Lower lobe of right lung (tissue), 2 donors: ENCODE results near the gene DRAP1. TPM values are rescaled to one million over a fixed set of nuclear protein-coding genes. Genes with fewer than 3 reads are reported as not detected.

Experiments used
- ATAC-seq, 2 donors: fragments of 200-7000 bp; cut with Tn5 transposase; one replicate each; pipeline ENCODE4 v1.9.1; 2020 to 2022; ENCODE audit warnings: mild to moderate bottlenecking in 2 of 2, moderate library complexity in 2 of 2
- DNase-seq: peaks from one replicate; pipeline ENCODE4 v3.0.0-alpha.2; 2020
- H3K27ac ChIP-seq: fragments of 200-600 bp; one replicate; pipeline ENCODE4 v1.8.0; 2022
- H3K27me3 ChIP-seq: fragments of 200-600 bp; one replicate; pipeline ENCODE4 v1.8.0; 2022; ENCODE audit warnings: low read depth
- H3K36me3 ChIP-seq: fragments of 200-600 bp; one replicate; pipeline ENCODE4 v1.8.0; 2022; ENCODE audit warnings: mild to moderate bottlenecking
- H3K4me1 ChIP-seq: fragments of 200-600 bp; one replicate; pipeline ENCODE4 v1.8.0; 2022
- H3K4me3 ChIP-seq: fragments of 200-600 bp; one replicate; pipeline ENCODE4 v1.8.0; 2022; ENCODE audit warnings: mild to moderate bottlenecking
- H3K9me3 ChIP-seq: fragments of 200-600 bp; one replicate; pipeline ENCODE4 v1.8.0; 2022
- CTCF ChIP-seq: fragments of 200-600 bp; IDR thresholded peaks from one replicate; pipeline ENCODE4 v1.8.0; 2022; ENCODE audit warnings: antibody characterized with exemption, mild to moderate bottlenecking
- intact Hi-C: fragments of 100-400 bp; cut with DNase I; formaldehyde crosslinking; loops from one replicate; pipeline ENCODE4 v1.11.0; 2022
- total RNA-seq: library from RNA; stranded (reverse); fragmentation: NEBNext Ultra II Directional; extraction: Animal tissue kit (Norgen Biotek cat#: 25700); gene quantifications from one replicate; pipeline ENCODE4 v1.2.1, GENCODE V29; 2021
- donor health status: DM: no; HTN: yes; CAD: no; lungs with severe emphysema.

DRAP1 gene
- total RNA-seq, 1 donor from 2014 or later, result 63.3 TPM

- Histone ChIP-seq H3K27me3 (no peaks in the 10 kb centered on the region), H3K4me1 (peaks cover 25% of the 10 kb centered on the region), H3K27ac (peak within 1 kb of the TSS; percentile 53), H3K9me3 (no peaks in the 10 kb centered on the region), H3K4me3 (peak within 1 kb of the TSS; percentile 64), H3K36me3 (no peaks in the 10 kb centered on the region)
- TF ChIP-seq CTCF, result no peak
- intact Hi-C loops, result no loop called here
- ATAC-seq, result peak; percentile 95
- peak; percentile 96 for DNase-seq
Measured at GRCh38 chr11:65900125-65900898, 18.9 kb upstream of the DRAP1 start, which contains the start of gene FOSL1. TSS of gene FOSL1 (minus strand) at chr11:65900388. CDS start at chr11:65900339, 49 bp downstream.

GRCh38 chr11:65900899-65901180 is 18.4 kb upstream of the DRAP1 start:
- intact Hi-C loops, result no loop called here
- no peaks in the 10 kb centered on the region for H3K27me3 ChIP-seq
- DNase-seq, result no peak
- ATAC-seq, result no peak
- H3K27ac ChIP-seq, result peak overlapping the region; percentile 53
- H3K4me1 ChIP-seq, result peaks cover 25% of the 10 kb centered on the region
- no peaks in the 10 kb centered on the region for H3K9me3 ChIP-seq
- no peak for TF ChIP-seq CTCF
- H3K36me3 ChIP-seq, result no peaks in the 10 kb centered on the region
- H3K4me3 ChIP-seq, result peak overlapping the region; percentile 64

- H3K27me3 ChIP-seq, result peaks cover 4% of the 10 kb centered on the region
- DNase-seq (no peak), ATAC-seq (no peak)
- H3K4me3 ChIP-seq, result no peak overlapping the region
- no peak for TF ChIP-seq CTCF
- no peaks in the 10 kb centered on the region for H3K36me3 ChIP-seq
- H3K27ac ChIP-seq, result no peak overlapping the region
- peaks cover 25% of the 10 kb centered on the region for H3K4me1 ChIP-seq
- intact Hi-C loops, result no loop called here
- no peaks in the 10 kb centered on the region for H3K9me3 ChIP-seq
Measured at GRCh38 chr11:65903068-65903481, 16.2 kb upstream of the DRAP1 start.

- no peak for DNase-seq
- H3K27ac ChIP-seq, result no peak overlapping the region
- intact Hi-C loops, result no loop called here
- H3K36me3 ChIP-seq, result no peaks in the 10 kb centered on the region
- no peak for ATAC-seq
- peaks cover 4% of the 10 kb centered on the region for H3K27me3 ChIP-seq
- TF ChIP-seq CTCF, result no peak
- H3K4me3 ChIP-seq, result no peak overlapping the region
- H3K9me3 ChIP-seq, result no peaks in the 10 kb centered on the region
- H3K4me1 ChIP-seq, result peaks cover 20% of the 10 kb centered on the region
Measured at GRCh38 chr11:65903715-65904114, 15.5 kb upstream of the DRAP1 start.

GRCh38 chr11:65906602-65907001 is 12.6 kb upstream of the DRAP1 start:
- no peak for TF ChIP-seq CTCF
- no peak for ATAC-seq

More at GRCh38 chr11:65906602-65907001, 12.6 kb upstream of the DRAP1 start:
- H3K4me1 ChIP-seq, result peaks cover 6% of the 10 kb centered on the region
- DNase-seq, result no peak
- H3K27ac ChIP-seq, result no peak overlapping the region
- H3K27me3 ChIP-seq, result peaks cover 4% of the 10 kb centered on the region
- H3K9me3 ChIP-seq, result no peaks in the 10 kb centered on the region
- intact Hi-C loops, result no loop called here
- H3K4me3 ChIP-seq, result no peak overlapping the region
- H3K36me3 ChIP-seq, result no peaks in the 10 kb centered on the region
